ENCODE data around the gene MUS81.

DNA sequence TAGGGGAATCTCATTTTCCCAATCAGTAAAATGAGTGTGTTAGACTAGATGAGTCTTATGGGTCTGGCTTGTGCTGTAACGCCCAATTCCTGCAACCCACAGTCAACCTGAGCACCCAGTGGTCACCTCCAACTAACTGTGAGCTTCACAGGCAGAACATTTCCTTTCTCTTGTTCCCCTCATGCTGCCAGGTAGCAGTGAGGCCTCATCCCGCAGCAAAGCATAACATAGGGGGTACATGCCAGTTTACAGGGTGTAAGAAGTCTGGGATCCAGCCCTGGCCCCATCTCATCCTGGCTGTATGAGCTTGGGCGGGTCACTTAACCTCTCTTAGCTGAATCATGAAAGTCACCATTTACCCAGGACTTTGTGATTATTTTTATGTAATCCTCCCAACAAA, 8.7 kb downstream of the MUS81 start:
- no peak for TF ChIP-seq EP300 (IDR thresholded peaks at IDR 0.05)
- TF ChIP-seq, protein P1, sequence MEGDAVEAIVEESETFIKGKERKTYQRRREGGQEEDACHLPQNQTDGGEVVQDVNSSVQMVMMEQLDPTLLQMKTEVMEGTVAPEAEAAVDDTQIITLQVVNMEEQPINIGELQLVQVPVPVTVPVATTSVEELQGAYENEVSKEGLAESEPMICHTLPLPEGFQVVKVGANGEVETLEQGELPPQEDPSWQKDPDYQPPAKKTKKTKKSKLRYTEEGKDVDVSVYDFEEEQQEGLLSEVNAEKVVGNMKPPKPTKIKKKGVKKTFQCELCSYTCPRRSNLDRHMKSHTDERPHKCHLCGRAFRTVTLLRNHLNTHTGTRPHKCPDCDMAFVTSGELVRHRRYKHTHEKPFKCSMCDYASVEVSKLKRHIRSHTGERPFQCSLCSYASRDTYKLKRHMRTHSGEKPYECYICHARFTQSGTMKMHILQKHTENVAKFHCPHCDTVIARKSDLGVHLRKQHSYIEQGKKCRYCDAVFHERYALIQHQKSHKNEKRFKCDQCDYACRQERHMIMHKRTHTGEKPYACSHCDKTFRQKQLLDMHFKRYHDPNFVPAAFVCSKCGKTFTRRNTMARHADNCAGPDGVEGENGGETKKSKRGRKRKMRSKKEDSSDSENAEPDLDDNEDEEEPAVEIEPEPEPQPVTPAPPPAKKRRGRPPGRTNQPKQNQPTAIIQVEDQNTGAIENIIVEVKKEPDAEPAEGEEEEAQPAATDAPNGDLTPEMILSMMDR (IDR thresholded peaks at IDR 0.05): no peak

All from tibial nerve (tissue), 4 donors.